ENCODE measurements around the gene DUSP3. TPM values are rescaled to one million over a fixed set of nuclear protein-coding genes. Genes with fewer than 3 reads are reported as not detected.

The DUSP3 gene
- total RNA-seq, 2 experiments from 2014 or later: 7.1 to 8.3 TPM

Other genes starting within 250 kb of the DUSP3 start
- gene ETV4, start 232.6 kb downstream of the DUSP3 start, total RNA-seq: under 1 TPM in 1 of 2 experiments, not detected in 1; 0.12 TPM
- gene MEOX1, start 117.1 kb downstream of the DUSP3 start, total RNA-seq: 1 to 10 TPM; 5.1 to 6.6 TPM
- gene SOST, start 20.2 kb downstream of the DUSP3 start, total RNA-seq: not detected
- gene CFAP97D1, start 1.5 kb upstream of the DUSP3 start, total RNA-seq: not detected
- not detected for gene MPP3, start 54.2 kb upstream of the DUSP3 start, total RNA-seq
- not detected for gene CD300LG, start 68.2 kb upstream of the DUSP3 start, total RNA-seq
- under 1 TPM; 0.60 to 0.69 TPM for gene MPP2, start 128.6 kb upstream of the DUSP3 start, total RNA-seq
- gene PPY, start 163.5 kb upstream of the DUSP3 start, total RNA-seq: not detected
- not detected for gene PYY, start 175.0 kb upstream of the DUSP3 start, total RNA-seq
- gene NAGS, start 225.6 kb upstream of the DUSP3 start, total RNA-seq: under 1 TPM; 0.75 to 0.79 TPM
- gene TMEM101, start 236.0 kb upstream of the DUSP3 start, total RNA-seq: 10 to 100 TPM; 25.6 to 28.8 TPM